ENCODE measurements around the gene ACTN1. TPM values are rescaled to one million over a fixed set of nuclear protein-coding genes. Genes with fewer than 3 reads are reported as not detected.

ACTN1 gene
- polyA plus RNA-seq, 3 donors, result 41.4 to 75.0 (median 69.4) TPM

- H3K4me1 ChIP-seq (ENCODE audit: control insufficient read depth in 1 of 2, insufficient read depth in 2 of 2, low read length in 2 of 2), result peaks cover 19 to 27% of the 10 kb centered on the region in 2 donors
- Mint-ChIP-seq H3K4me1 (peaks cover 20% of the 10 kb centered on the region), H3K9me3 (peaks cover 0 to 3% (median 0%) of the 10 kb centered on the region in 7 donors), H3K36me3 (peaks cover 0 to 1% of the 10 kb centered on the region in 2 donors), H3K27me3 (ENCODE audit: low read depth in 3 of 3) (peaks cover 0 to 11% (median 11%) of the 10 kb centered on the region in 3 donors), H3K27ac (no peak overlapping the region), H3K4me3 (no peak overlapping the region)
- no peak overlapping the region for H3K4me2 ChIP-seq (replicated peaks; ENCODE audit: extremely low read depth, low read length, poor library complexity, severe bottlenecking)
- H3K27ac ChIP-seq (ENCODE audit: low read depth in 1 of 2, low read length in 2 of 2), result no peak overlapping the region
- H3K79me2 ChIP-seq (ENCODE audit: insufficient read depth, low read length), result peaks cover 29% of the 10 kb centered on the region
- no peak overlapping the region for H2AFZ ChIP-seq (ENCODE audit: insufficient read depth, low read depth, low read length, poor library complexity, severe bottlenecking)
- no peak for TF ChIP-seq CTCF (IDR thresholded peaks at IDR 0.05)
- intact Hi-C loops (cut with micrococcal nuclease), result no loop called here
- no CpG with 5 or more reads among the region's 4 CpGs for WGBS (ENCODE audit: insufficient coverage)
- H3K9ac ChIP-seq (ENCODE audit: insufficient read depth, low read length, poor library complexity, severe bottlenecking), result no peak overlapping the region
- H3K4me3 ChIP-seq (replicated peaks in 1 of 3; ENCODE audit: low read depth in 2 of 3, low read length in 3 of 3), result no peak overlapping the region
- no peak for DNase-seq
- no peaks in the 10 kb centered on the region for H3K27me3 ChIP-seq (ENCODE audit: control insufficient read depth in 2 of 2, insufficient read depth in 2 of 2, low read length in 2 of 2)
- no peaks in the 10 kb centered on the region for H3K9me3 ChIP-seq (replicated peaks in 1 of 2; ENCODE audit: control insufficient read depth in 1 of 2, insufficient read depth in 1 of 2, low read length in 2 of 2)
- peaks cover 16% of the 10 kb centered on the region for H4K20me1 ChIP-seq (ENCODE audit: insufficient read depth, low read length)
- no peaks in the 10 kb centered on the region for H3K36me3 ChIP-seq (replicated peaks in 1 of 2; ENCODE audit: control insufficient read depth in 1 of 2, insufficient read depth in 2 of 2, low read length in 2 of 2)
These were observed 2.0 kb upstream of the ACTN1 start for GRCh38 chr14:68981139-68981538.

GRCh38 chr14:68979722-68980451 lies 785 bp upstream of the ACTN1 start:
- TF ChIP-seq CTCF (IDR thresholded peaks at IDR 0.05), result no peak
- H3K27ac ChIP-seq (ENCODE audit: low read depth in 1 of 2, low read length in 2 of 2), result peak overlapping the region; percentile 56 to 85
- H3K4me2 ChIP-seq (replicated peaks; ENCODE audit: extremely low read depth, low read length, poor library complexity, severe bottlenecking), result peak overlapping the region; percentile 98
- H4K20me1 ChIP-seq (ENCODE audit: insufficient read depth, low read length), result peaks cover 29% of the 10 kb centered on the region
- H2AFZ ChIP-seq (ENCODE audit: insufficient read depth, low read depth, low read length, poor library complexity, severe bottlenecking), result peak overlapping the region; percentile 77
- H3K27ac Mint-ChIP-seq, result peak overlapping the region in 5 of 7 donors; percentile 15 to 88 (median 84)
- peak overlapping the region; percentile 93 to 96 for H3K4me3 Mint-ChIP-seq
- peaks cover 41% of the 10 kb centered on the region for H3K79me2 ChIP-seq (ENCODE audit: insufficient read depth, low read length)
- peaks cover 33% of the 10 kb centered on the region for H3K4me1 Mint-ChIP-seq
- peaks cover 4 to 6% of the 10 kb centered on the region in 2 donors for H3K36me3 Mint-ChIP-seq
- peaks cover 22 to 34% of the 10 kb centered on the region in 2 donors for H3K4me1 ChIP-seq (ENCODE audit: control insufficient read depth in 1 of 2, insufficient read depth in 2 of 2, low read length in 2 of 2)
- peaks cover 0 to 3% (median 0%) of the 10 kb centered on the region in 7 donors for H3K9me3 Mint-ChIP-seq
- H3K9ac ChIP-seq (ENCODE audit: insufficient read depth, low read length, poor library complexity, severe bottlenecking), result peak overlapping the region; percentile 82
- no peaks in the 10 kb centered on the region for H3K27me3 ChIP-seq (ENCODE audit: control insufficient read depth in 2 of 2, insufficient read depth in 2 of 2, low read length in 2 of 2)
- H3K4me3 ChIP-seq (replicated peaks in 1 of 3; ENCODE audit: low read depth in 2 of 3, low read length in 3 of 3), result peak overlapping the region; percentile 72 to 96 (median 93)
- H3K9me3 ChIP-seq (replicated peaks in 1 of 2; ENCODE audit: control insufficient read depth in 1 of 2, insufficient read depth in 1 of 2, low read length in 2 of 2), result no peaks in the 10 kb centered on the region
- peaks cover 0 to 11% (median 11%) of the 10 kb centered on the region in 3 donors for H3K27me3 Mint-ChIP-seq (ENCODE audit: low read depth in 3 of 3)
- intact Hi-C loops (cut with micrococcal nuclease), result loop anchor here in 1 of 2 donors (2.0 to 5.0 kb wide), 2 partner anchors 69 to 112 kb away; no protein-coding TSS in a partner anchor
- 6% methylated on average over 26 of the region's 44 CpGs for WGBS (ENCODE audit: insufficient coverage)
- DNase-seq, result peak in 2 of 3 donors; percentile 30 to 46
- H3K36me3 ChIP-seq (replicated peaks in 1 of 2; ENCODE audit: control insufficient read depth in 1 of 2, insufficient read depth in 2 of 2, low read length in 2 of 2), result peaks cover under 1 to 5% of the 10 kb centered on the region in 2 donors

All from CD14-positive monocyte (primary cell).